Left ventricle myocardium inferior (tissue), 1 donor: ENCODE measurements around the gene DDAH1. TPM values are rescaled to one million over a fixed set of nuclear protein-coding genes. Genes with fewer than 3 reads are reported as not detected.

Experiments
- DNase-seq: peaks from one replicate; pipeline ENCODE4 v3.0.0-alpha.2; 2020
- H3K27ac ChIP-seq: fragments of 200-600 bp; replicated peaks from 2 replicates; pipeline ENCODE4 v1.8.0; 2021
- H3K27me3 ChIP-seq: fragments of 200-600 bp; 2 replicates; pipeline ENCODE4 v1.8.0; 2021; ENCODE audit warnings: low read depth
- H3K36me3 ChIP-seq: fragments of 200-600 bp; 2 replicates; pipeline ENCODE4 v1.8.0; 2021
- H3K4me1 ChIP-seq: fragments of 200-600 bp; 2 replicates; pipeline ENCODE4 v1.8.0; 2021
- H3K4me3 ChIP-seq: fragments of 200-600 bp; 2 replicates; pipeline ENCODE4 v1.8.0; 2021; ENCODE audit warnings: mild to moderate bottlenecking, moderate library complexity
- H3K9me3 ChIP-seq: fragments of 200-600 bp; replicated peaks from 2 replicates; pipeline ENCODE4 v1.8.0; 2021
- CTCF ChIP-seq: fragments of 200-600 bp; IDR thresholded peaks from 2 replicates; pipeline ENCODE4 v1.8.0; 2021; ENCODE audit warnings: antibody characterized with exemption, mild to moderate bottlenecking, borderline replicate concordance
- intact Hi-C: fragments of 100-400 bp; cut with micrococcal nuclease; formaldehyde crosslinking; loops from one replicate; pipeline ENCODE4 v1.11.0; 2022
- total RNA-seq: library from RNA; stranded (reverse); fragmentation: NEBNext Ultra II Directional; extraction: Animal tissue kit (Norgen Biotek cat#: 25700); gene quantifications from one replicate; pipeline ENCODE4 v1.2.1, GENCODE V29; 2021
- donor health status: DM: no; HTN: yes; CAD: no; lungs with severe emphysema.

The DDAH1 gene
- total RNA-seq, 1 donor from 2014 or later = 10.1 TPM

- Histone ChIP-seq H3K9me3 (no peaks in the 10 kb centered on the region), H3K4me3 (no peak overlapping the region), H3K36me3 (no peaks in the 10 kb centered on the region), H3K4me1 (peaks cover 28% of the 10 kb centered on the region), H3K27ac (no peak overlapping the region), H3K27me3 (no peaks in the 10 kb centered on the region)
- TF ChIP-seq CTCF = no peak
- no peak for DNase-seq
- intact Hi-C loops = no loop called here
These were observed 143.6 kb downstream of the DDAH1 start for GRCh38 chr1:85321237-85321964.

- Histone ChIP-seq H3K4me3 (no peak overlapping the region), H3K27me3 (no peaks in the 10 kb centered on the region), H3K4me1 (peaks cover 34% of the 10 kb centered on the region), H3K9me3 (no peaks in the 10 kb centered on the region), H3K27ac (peak overlapping the region; percentile 24), H3K36me3 (no peaks in the 10 kb centered on the region)
- TF ChIP-seq CTCF = no peak
- no peak for DNase-seq
- intact Hi-C loops = no loop called here
These were observed 144.4 kb downstream of the DDAH1 start for GRCh38 chr1:85320371-85321131.

- DNase-seq = no peak
- no peak for TF ChIP-seq CTCF
- Histone ChIP-seq H3K4me1 (peaks cover 40% of the 10 kb centered on the region), H3K36me3 (no peaks in the 10 kb centered on the region), H3K4me3 (no peak overlapping the region), H3K27me3 (no peaks in the 10 kb centered on the region), H3K9me3 (no peaks in the 10 kb centered on the region), H3K27ac (peak overlapping the region; percentile 24)
- intact Hi-C loops = no loop called here
These were observed 145.0 kb downstream of the DDAH1 start for GRCh38 chr1:85319931-85320330.

GRCh38 chr1:85319491-85319890 is 145.5 kb downstream of the DDAH1 start:
- Histone ChIP-seq H3K27ac (no peak overlapping the region), H3K4me1 (peaks cover 44% of the 10 kb centered on the region), H3K9me3 (no peaks in the 10 kb centered on the region), H3K36me3 (no peaks in the 10 kb centered on the region), H3K27me3 (no peaks in the 10 kb centered on the region), H3K4me3 (no peak overlapping the region)
- no peak for DNase-seq
- intact Hi-C loops = no loop called here
- TF ChIP-seq CTCF = no peak

GRCh38 chr1:85318217-85318616 is 146.7 kb downstream of the DDAH1 start:
- Histone ChIP-seq H3K4me1 (peaks cover 54% of the 10 kb centered on the region), H3K27ac (no peak overlapping the region), H3K4me3 (no peak overlapping the region), H3K9me3 (no peaks in the 10 kb centered on the region), H3K36me3 (no peaks in the 10 kb centered on the region), H3K27me3 (no peaks in the 10 kb centered on the region)
- no peak for DNase-seq
- TF ChIP-seq CTCF = no peak
- intact Hi-C loops = no loop called here
